H9 (cell line): ENCODE results near the gene ERMAP. TPM values are rescaled to one million over a fixed set of nuclear protein-coding genes. Genes with fewer than 3 reads are reported as not detected.
A peak's percentile ranks its signal among the peaks of the same experiment; 100 is the strongest.

Source experiments
- DNase-seq: peaks from one replicate; pipeline ENCODE4 v3.0.0-alpha.2; 2017
- H2AFZ ChIP-seq: one replicate; pipeline ENCODE4 v1.6.1; 2013; ENCODE audit warnings: mild to moderate bottlenecking, low read length, control low read depth, moderate library complexity
- H2AK5ac ChIP-seq: 2 replicates; pipeline ENCODE4 v1.6.1; 2013; ENCODE audit warnings: low read length, control low read depth, mixed read lengths; ENCODE audit not compliant: insufficient read length
- H2BK120ac ChIP-seq: one replicate; pipeline ENCODE4 v1.6.1; 2013; ENCODE audit warnings: low read depth, mild to moderate bottlenecking, low read length, control low read depth, inconsistent platforms; ENCODE audit not compliant: poor library complexity, severe bottlenecking
- H2BK12ac ChIP-seq: 2 replicates; pipeline ENCODE4 v1.6.1; 2013; ENCODE audit warnings: low read length, control low read depth, mixed read lengths, low read depth; ENCODE audit not compliant: insufficient read length
- H2BK15ac ChIP-seq: 2 replicates; pipeline ENCODE4 v1.6.1; 2013; ENCODE audit warnings: low read depth, low read length, control low read depth
- H2BK20ac ChIP-seq: one replicate; pipeline ENCODE4 v1.6.1; 2013; ENCODE audit warnings: low read depth, mild to moderate bottlenecking, low read length, control low read depth, inconsistent platforms; ENCODE audit not compliant: poor library complexity, severe bottlenecking
- H2BK5ac ChIP-seq: 2 replicates; pipeline ENCODE4 v1.6.1; 2013; ENCODE audit warnings: low read length, control low read depth, mixed read lengths; ENCODE audit not compliant: insufficient read length
- H3K14ac ChIP-seq: 2 replicates; pipeline ENCODE4 v1.6.1; 2013; ENCODE audit warnings: low read length, control low read depth; ENCODE audit not compliant: insufficient read depth
- H3K18ac ChIP-seq: 2 replicates; pipeline ENCODE4 v1.6.1; 2013; ENCODE audit warnings: low read depth, mild to moderate bottlenecking, mixed read lengths, low read length, control low read depth; ENCODE audit not compliant: insufficient read length
- H3K23ac ChIP-seq: 2 replicates; pipeline ENCODE4 v1.6.1; 2013; ENCODE audit warnings: low read length, control low read depth, mixed read lengths, low read depth; ENCODE audit not compliant: insufficient read length
- H3K23me2 ChIP-seq: 2 replicates; pipeline ENCODE4 v1.6.1; 2013; ENCODE audit warnings: low read depth, mild to moderate bottlenecking, mixed read lengths, low read length, control low read depth; ENCODE audit not compliant: insufficient read length, poor library complexity, severe bottlenecking
- H3K27ac ChIP-seq: 2 replicates; pipeline ENCODE4 v1.5.1; 2013; ENCODE audit warnings: low read length, control low read depth, mixed read lengths, low read depth; ENCODE audit not compliant: insufficient read length
- H3K27me3 ChIP-seq: 2 replicates; pipeline ENCODE4 v1.6.1; 2013; ENCODE audit warnings: low read length, control low read depth, inconsistent platforms; ENCODE audit not compliant: insufficient read depth
- H3K4ac ChIP-seq: 2 replicates; pipeline ENCODE4 v1.6.1; 2013; ENCODE audit warnings: low read depth, mild to moderate bottlenecking, control low read depth, inconsistent platforms, low read length, moderate library complexity
- H3K4me1 ChIP-seq: 2 replicates; pipeline ENCODE4 v1.6.1; 2013; ENCODE audit warnings: low read length, control low read depth, inconsistent platforms; ENCODE audit not compliant: insufficient read depth
- H3K4me2 ChIP-seq: 2 replicates; pipeline ENCODE4 v1.6.1; 2013; ENCODE audit warnings: low read length, control low read depth, mixed read lengths; ENCODE audit not compliant: insufficient read length, insufficient read depth
- H3K56ac ChIP-seq: 2 replicates; pipeline ENCODE4 v1.6.1; 2013; ENCODE audit warnings: low read depth, mild to moderate bottlenecking, mixed read lengths, low read length, control low read depth; ENCODE audit not compliant: insufficient read length
- H3K79me1 ChIP-seq: 2 replicates; pipeline ENCODE4 v1.6.1; 2013; ENCODE audit warnings: low read depth, mild to moderate bottlenecking, moderate library complexity, low read length, control low read depth, inconsistent platforms; ENCODE audit not compliant: insufficient read depth, poor library complexity, severe bottlenecking
- H3K79me2 ChIP-seq: 2 replicates; pipeline ENCODE4 v1.6.1; 2013; ENCODE audit warnings: low read length, control low read depth, inconsistent platforms; ENCODE audit not compliant: insufficient read depth
- H3K9ac ChIP-seq: 2 replicates; pipeline ENCODE4 v1.6.1; 2013; ENCODE audit warnings: low read length, control low read depth, mixed read lengths; ENCODE audit not compliant: insufficient read length; ENCODE audit errors: extremely low read depth
- H3K9me3 ChIP-seq: one replicate; pipeline ENCODE4 v1.6.1; 2013; ENCODE audit warnings: low read depth, low read length, inconsistent platforms; ENCODE audit not compliant: control insufficient read depth
- H3T11ph ChIP-seq: one replicate; pipeline ENCODE4 v1.6.1; 2013; ENCODE audit warnings: mild to moderate bottlenecking, low read length, control low read depth, inconsistent platforms
- H4K20me1 ChIP-seq: one replicate; pipeline ENCODE4 v1.6.1; 2013; ENCODE audit not compliant: control insufficient read depth, insufficient read length, insufficient read depth
- H4K5ac ChIP-seq: 2 replicates; pipeline ENCODE4 v1.6.1; 2013; ENCODE audit warnings: low read depth, mild to moderate bottlenecking, mixed read lengths, low read length, control low read depth; ENCODE audit not compliant: insufficient read length
- H4K8ac ChIP-seq: replicated peaks from 2 replicates; pipeline ENCODE4 v1.6.1; 2013; ENCODE audit warnings: low read length, control low read depth, mixed read lengths, low read depth; ENCODE audit not compliant: insufficient read length
- H4K91ac ChIP-seq: 2 replicates; pipeline ENCODE4 v1.6.1; 2013; ENCODE audit warnings: low read depth, mild to moderate bottlenecking, moderate library complexity, mixed read lengths, low read length, control low read depth; ENCODE audit not compliant: insufficient read length
- H3K27ac Mint-ChIP-seq, 3 experiments: 2 replicates in 2 of 3; 3 replicates in 1 of 3; pipeline ENCODE4 v1.8.0; 2020 to 2021; ENCODE audit warnings: mixed read lengths in 3 of 3, mild to moderate bottlenecking in 1 of 3, moderate library complexity in 1 of 3
- H3K27me3 Mint-ChIP-seq: 2 replicates; pipeline ENCODE4 v1.8.0; 2021; ENCODE audit warnings: low read depth, mild to moderate bottlenecking, moderate library complexity, mixed read lengths
- H3K36me3 Mint-ChIP-seq, 3 experiments: 2 replicates in 2 of 3; 3 replicates in 1 of 3; pipeline ENCODE4 v1.8.0; 2020 to 2021; ENCODE audit warnings: low read depth in 3 of 3, mixed read lengths in 3 of 3; ENCODE audit not compliant: insufficient read depth in 1 of 3
- H3K4me1 Mint-ChIP-seq, 2 experiments: 2 replicates each; pipeline ENCODE4 v1.8.0; 2020; ENCODE audit warnings: mixed read lengths in 2 of 2
- H3K4me3 Mint-ChIP-seq, 2 experiments: 2 replicates in 1 of 2; 3 replicates in 1 of 2; pipeline ENCODE4 v1.8.0; 2020 to 2021; ENCODE audit warnings: mild to moderate bottlenecking in 2 of 2, mixed read lengths in 2 of 2, moderate library complexity in 1 of 2
- H3K9me3 Mint-ChIP-seq, 2 experiments: 2 replicates in 1 of 2; 3 replicates in 1 of 2; pipeline ENCODE4 v1.8.0; 2020; ENCODE audit warnings: mild to moderate bottlenecking in 2 of 2, mixed read lengths in 2 of 2, moderate library complexity in 1 of 2
- WGBS: extraction: QIAGEN DNeasy Blood & Tissue Kit; methylation state at CpG from one replicate; pipeline ENCODE4 v1.1.7; 2013; ENCODE audit warnings: missing lambda C conversion rate, low lambda C conversion rate, mixed read lengths; ENCODE audit not compliant: insufficient read length; ENCODE audit errors: extremely low coverage; 5-methylcytosine and 5-hydroxymethylcytosine counted together
- total RNA-seq: library from RNA; stranded (reverse); gene quantifications from 2 replicates; pipeline ENCODE4 v1.2.1, GENCODE V29; 2021
- TF ChIP-seq, protein P1 (sequence below): fragments of 200-600 bp; sonication (generic); conservative IDR thresholded peaks from 3 replicates; pipeline ENCODE4 v1.8.0; 2021; ENCODE audit warnings: antibody characterized with exemption, mild to moderate bottlenecking

The ERMAP gene
- total RNA-seq, 1 experiment from 2014 or later, result 4.5 TPM

DNA sequence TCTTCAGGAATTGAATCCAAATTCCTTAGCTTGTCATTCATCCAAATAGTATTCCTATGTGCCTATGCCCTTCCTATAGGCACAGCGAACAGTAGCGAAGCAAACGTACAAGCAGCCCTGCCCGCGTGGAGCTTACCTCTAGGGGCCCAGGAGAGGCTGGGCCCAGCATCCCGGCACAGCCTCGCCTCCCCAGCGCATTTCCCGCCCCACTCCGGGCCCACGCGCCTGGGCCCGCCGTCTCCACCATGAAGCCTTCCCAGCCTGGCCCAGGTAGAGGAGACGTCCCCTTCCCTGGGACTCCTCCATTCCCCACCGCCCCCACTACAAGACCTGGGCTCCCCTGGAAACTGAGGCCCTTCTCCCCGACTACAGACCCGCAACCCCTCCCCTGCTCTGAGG lies 32.4 kb upstream of the ERMAP start:
- peaks cover 11 to 40% (median 27%) of the 10 kb centered on the region in 3 experiments for H3K36me3 Mint-ChIP-seq
- no peak overlapping the region for H3K4me2 ChIP-seq
- peak overlapping the region in 1 of 3 experiments; percentile 20; a peak in 2 of 7 replicates for H3K27ac Mint-ChIP-seq
- no peak overlapping the region for H3K27ac ChIP-seq
- no peak overlapping the region for H3K9ac ChIP-seq
- TF ChIP-seq, protein P1, sequence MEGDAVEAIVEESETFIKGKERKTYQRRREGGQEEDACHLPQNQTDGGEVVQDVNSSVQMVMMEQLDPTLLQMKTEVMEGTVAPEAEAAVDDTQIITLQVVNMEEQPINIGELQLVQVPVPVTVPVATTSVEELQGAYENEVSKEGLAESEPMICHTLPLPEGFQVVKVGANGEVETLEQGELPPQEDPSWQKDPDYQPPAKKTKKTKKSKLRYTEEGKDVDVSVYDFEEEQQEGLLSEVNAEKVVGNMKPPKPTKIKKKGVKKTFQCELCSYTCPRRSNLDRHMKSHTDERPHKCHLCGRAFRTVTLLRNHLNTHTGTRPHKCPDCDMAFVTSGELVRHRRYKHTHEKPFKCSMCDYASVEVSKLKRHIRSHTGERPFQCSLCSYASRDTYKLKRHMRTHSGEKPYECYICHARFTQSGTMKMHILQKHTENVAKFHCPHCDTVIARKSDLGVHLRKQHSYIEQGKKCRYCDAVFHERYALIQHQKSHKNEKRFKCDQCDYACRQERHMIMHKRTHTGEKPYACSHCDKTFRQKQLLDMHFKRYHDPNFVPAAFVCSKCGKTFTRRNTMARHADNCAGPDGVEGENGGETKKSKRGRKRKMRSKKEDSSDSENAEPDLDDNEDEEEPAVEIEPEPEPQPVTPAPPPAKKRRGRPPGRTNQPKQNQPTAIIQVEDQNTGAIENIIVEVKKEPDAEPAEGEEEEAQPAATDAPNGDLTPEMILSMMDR, result no peak
- H3K79me2 ChIP-seq, result no peaks in the 10 kb centered on the region
- H3K27me3 Mint-ChIP-seq, result no peaks in the 10 kb centered on the region; the same call in 1 of the 2 replicates
- no peaks in the 10 kb centered on the region for H3K23me2 ChIP-seq
- H3K9me3 Mint-ChIP-seq, result no peaks in the 10 kb centered on the region
- no peak overlapping the region for H4K5ac ChIP-seq
- no peak overlapping the region for H2BK120ac ChIP-seq
- no peak overlapping the region for H2BK5ac ChIP-seq
- H2BK20ac ChIP-seq, result no peak overlapping the region
- H4K91ac ChIP-seq, result no peak overlapping the region
- H3K23ac ChIP-seq, result no peak overlapping the region
- H3K4me1 Mint-ChIP-seq, result peaks cover 10% of the 10 kb centered on the region in 2 experiments
- DNase-seq, result no peak
- H3K4ac ChIP-seq, result no peak overlapping the region
- WGBS, result no CpG with 5 or more reads among the region's 18 CpGs
- no peaks in the 10 kb centered on the region for H4K20me1 ChIP-seq
- no peak overlapping the region for H3K4me3 Mint-ChIP-seq
- H3T11ph ChIP-seq, result no peak overlapping the region
- H2BK15ac ChIP-seq, result no peak overlapping the region
- no peak overlapping the region for H3K56ac ChIP-seq
- no peak overlapping the region for H2AFZ ChIP-seq
- no peak overlapping the region for H2BK12ac ChIP-seq
- H3K4me1 ChIP-seq, result no peaks in the 10 kb centered on the region
- no peak overlapping the region for H2AK5ac ChIP-seq
- H4K8ac ChIP-seq, result no peak overlapping the region
- no peak overlapping the region for H3K18ac ChIP-seq
- H3K27me3 ChIP-seq, result no peaks in the 10 kb centered on the region
- no peak overlapping the region for H3K14ac ChIP-seq
- no peaks in the 10 kb centered on the region for H3K9me3 ChIP-seq
- no peaks in the 10 kb centered on the region for H3K79me1 ChIP-seq
